WERI-Rb-1 (cell line): ENCODE measurements around the gene C1QTNF6.
"Not testable (repeated sequence)": the region's sequence is repeated elsewhere in the genome, so short reads cannot be mapped to it uniquely, and the experiment has no call there.

Experiments used
- DNase-seq: peaks from one replicate; pipeline ENCODE4 v3.0.0-alpha.2; 2020
- H3K27ac ChIP-seq: fragments of 250-450 bp; sonication (Bioruptor Pico); 2 replicates; pipeline ENCODE4 v1.5.1; 2020; ENCODE audit warnings: mild to moderate bottlenecking, moderate library complexity
- H3K27me3 ChIP-seq: fragments of 250-450 bp; sonication (Bioruptor Pico); 2 replicates; pipeline ENCODE4 v1.5.1; 2021; ENCODE audit warnings: mild to moderate bottlenecking, low read depth, moderate library complexity; ENCODE audit not compliant: insufficient read depth, severe bottlenecking
- H3K36me3 ChIP-seq: fragments of 250-450 bp; sonication (Bioruptor Pico); 2 replicates; pipeline ENCODE4 v1.5.1; 2020; ENCODE audit warnings: mild to moderate bottlenecking, moderate library complexity
- H3K4me3 ChIP-seq: 2 replicates; pipeline ENCODE4 v1.5.1; 2011; ENCODE audit warnings: low read depth, mild to moderate bottlenecking, control low read depth, low read length
- H3K9me3 ChIP-seq: fragments of 250-450 bp; sonication (Bioruptor Pico); 2 replicates; pipeline ENCODE4 v1.5.1; 2021; ENCODE audit warnings: mild to moderate bottlenecking, moderate library complexity; ENCODE audit not compliant: severe bottlenecking
- CTCF ChIP-seq: IDR thresholded peaks from 2 replicates; pipeline ENCODE4 v1.5.1; 2011; ENCODE audit warnings: low read depth, mild to moderate bottlenecking, control low read depth, inconsistent platforms, low read length

Gene C1QTNF6

GRCh38 chr22:37187891-37188761, at the start of gene C1QTNF6:
TSS of gene C1QTNF6 (minus strand) at chr22:37188247. CDS start at chr22:37188213, 34 bp downstream.
- Histone ChIP-seq H3K27ac (peak within 1 kb of the TSS; percentile 58), H3K36me3 (no peaks in the 10 kb centered on the region), H3K27me3 (no peaks in the 10 kb centered on the region), H3K9me3 (no peaks in the 10 kb centered on the region), H3K4me3 (peak within 1 kb of the TSS; percentile 12)
- DNase-seq = peak; percentile 55
- no peak for TF ChIP-seq CTCF

- no peaks in the 10 kb centered on the region for H3K27me3 ChIP-seq
- H3K27ac ChIP-seq = no peak overlapping the region
- TF ChIP-seq CTCF = no peak
- H3K36me3 ChIP-seq = no peaks in the 10 kb centered on the region
- no peaks in the 10 kb centered on the region for H3K9me3 ChIP-seq
- no peak for DNase-seq
- no peak overlapping the region for H3K4me3 ChIP-seq
Measured at GRCh38 chr22:37235897-37236607, 48.0 kb upstream of the C1QTNF6 start.

GRCh38 chr22:37234736-37235711, 47.0 kb upstream of the C1QTNF6 start:
- H3K36me3 ChIP-seq = no peaks in the 10 kb centered on the region
- H3K4me3 ChIP-seq = no peak overlapping the region
- no peak for DNase-seq
- H3K9me3 ChIP-seq = no peaks in the 10 kb centered on the region
- TF ChIP-seq CTCF = no peak
- no peak overlapping the region for H3K27ac ChIP-seq
- H3K27me3 ChIP-seq = no peaks in the 10 kb centered on the region

GRCh38 chr22:37233751-37234631, 45.9 kb upstream of the C1QTNF6 start:
- Histone ChIP-seq H3K4me3 (no peak overlapping the region), H3K36me3 (no peaks in the 10 kb centered on the region), H3K9me3 (no peaks in the 10 kb centered on the region), H3K27ac (no peak overlapping the region), H3K27me3 (no peaks in the 10 kb centered on the region)
- TF ChIP-seq CTCF = no peak
- DNase-seq = no peak

- H3K27me3 ChIP-seq, DNase-seq, H3K9me3 ChIP-seq, H3K27ac ChIP-seq, H3K4me3 ChIP-seq, H3K36me3 ChIP-seq: not testable (repeated sequence)
Measured at GRCh38 chr22:37233371-37233750, 45.3 kb upstream of the C1QTNF6 start.
